ENCODE results near the gene TFRC.
"Not testable (repeated sequence)": the region's sequence is repeated elsewhere in the genome, so short reads cannot be mapped to it uniquely, and the experiment has no call there.

Gene TFRC

DNA sequence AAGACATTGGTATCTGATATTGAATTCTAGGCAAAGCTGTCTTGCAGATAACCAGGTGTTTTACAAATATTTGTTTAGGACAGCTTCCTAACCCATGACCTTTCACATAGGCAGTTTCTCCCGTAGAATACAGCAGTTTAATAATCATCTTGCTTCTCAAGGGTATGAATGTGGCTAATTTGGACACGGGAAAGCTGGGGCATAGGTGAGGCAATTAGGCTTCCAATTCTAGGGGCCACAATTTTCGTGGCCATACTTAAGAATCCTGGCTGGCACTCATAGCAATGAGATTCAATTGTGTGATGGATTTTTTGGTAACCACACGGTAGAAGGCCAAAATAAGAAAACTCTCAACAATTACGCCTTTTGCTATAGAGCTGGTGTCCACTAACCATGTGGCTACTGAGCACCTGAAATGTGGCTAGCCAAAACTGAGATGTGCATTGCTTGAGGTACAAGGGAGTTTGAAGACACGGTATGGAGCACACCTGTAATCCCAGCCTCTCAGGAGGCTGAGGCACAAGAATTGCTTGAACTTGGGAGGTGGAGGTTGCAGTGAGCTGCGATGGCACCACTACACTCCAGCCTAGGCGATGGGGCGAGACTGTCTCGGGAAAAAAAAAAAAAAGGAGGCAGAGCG, 34.4 kb downstream of the TFRC start:
- DNase-seq = no peak

DNA sequence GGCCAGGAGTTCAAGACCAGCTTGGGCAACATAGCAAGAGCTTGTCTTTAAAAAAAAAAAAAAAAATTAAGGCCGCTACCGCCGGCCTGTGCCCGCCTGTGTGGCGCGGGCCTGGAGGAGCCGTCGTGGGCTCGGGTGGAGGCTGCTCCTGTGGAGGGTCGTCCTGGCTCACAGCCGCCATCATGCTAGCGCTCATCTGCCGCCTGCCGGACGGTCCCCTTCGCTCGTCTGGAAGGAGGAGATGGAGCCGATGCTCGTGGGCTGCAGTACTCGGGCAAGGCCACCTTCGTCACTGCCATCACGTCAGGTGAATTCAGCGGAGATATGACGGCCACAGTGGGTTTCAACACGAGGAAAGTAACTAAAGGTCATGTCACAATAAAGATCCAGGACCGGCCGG, 37.4 kb downstream of the TFRC start:
- DNase-seq = no peak

DNA sequence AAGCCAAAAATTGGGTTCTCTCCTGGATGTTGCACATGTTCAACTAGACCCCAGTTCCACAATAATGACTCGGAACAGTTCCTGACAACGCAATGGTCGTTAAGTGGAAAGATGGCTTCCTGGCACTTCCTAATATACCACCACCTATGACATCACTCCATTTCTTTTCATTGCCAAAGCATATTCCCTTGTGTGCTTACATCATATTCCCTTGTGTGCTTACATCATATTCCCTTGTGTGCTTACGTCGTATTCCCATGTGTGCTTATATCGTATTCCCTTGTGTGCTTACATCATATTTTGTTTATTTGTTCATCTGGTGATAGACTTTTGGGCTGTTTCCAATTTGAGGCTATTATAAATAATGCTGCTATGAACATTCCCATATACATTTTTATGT, 39.2 kb downstream of the TFRC start:
- DNase-seq = no peak

DNA sequence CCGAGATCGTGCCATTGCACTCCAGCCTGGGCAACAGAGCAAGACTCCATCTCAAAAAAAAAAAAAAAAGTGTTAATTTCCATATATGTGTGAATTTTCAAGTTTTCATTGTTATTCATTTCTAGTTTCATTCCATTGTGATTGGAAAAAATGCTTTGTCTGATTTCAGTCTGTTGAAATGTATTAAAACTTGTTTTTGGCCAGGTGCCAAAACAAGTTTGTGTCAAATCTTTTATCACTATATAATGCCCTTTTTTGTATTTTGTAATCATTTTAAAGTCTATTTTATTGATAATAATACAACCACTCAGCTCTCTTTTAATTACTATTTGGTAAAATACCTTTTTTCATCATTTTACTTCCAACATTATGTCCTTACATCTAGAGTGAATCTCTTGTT, 42.5 kb downstream of the TFRC start:
- DNase-seq = no peak

DNA sequence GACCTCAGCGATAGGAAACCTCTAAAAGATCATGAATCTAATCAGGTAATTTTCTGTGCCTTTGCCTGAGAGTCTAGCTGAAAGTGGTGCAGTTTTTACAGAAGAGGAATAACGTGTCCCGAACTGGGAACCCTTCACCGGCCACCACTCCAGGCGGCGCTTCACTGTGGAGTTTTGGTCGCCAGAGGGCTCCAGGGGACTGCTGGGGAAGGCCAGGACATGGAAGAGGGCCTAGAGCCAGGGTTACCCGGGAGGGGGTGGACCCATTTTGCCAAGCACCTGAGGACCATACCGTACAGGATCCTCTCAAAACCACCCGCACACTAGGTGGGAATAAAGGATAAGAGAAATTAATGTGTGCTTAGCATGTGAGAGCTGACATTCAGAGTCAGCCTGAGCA, 55.8 kb downstream of the TFRC start:
- DNase-seq = not testable (repeated sequence)

DNA sequence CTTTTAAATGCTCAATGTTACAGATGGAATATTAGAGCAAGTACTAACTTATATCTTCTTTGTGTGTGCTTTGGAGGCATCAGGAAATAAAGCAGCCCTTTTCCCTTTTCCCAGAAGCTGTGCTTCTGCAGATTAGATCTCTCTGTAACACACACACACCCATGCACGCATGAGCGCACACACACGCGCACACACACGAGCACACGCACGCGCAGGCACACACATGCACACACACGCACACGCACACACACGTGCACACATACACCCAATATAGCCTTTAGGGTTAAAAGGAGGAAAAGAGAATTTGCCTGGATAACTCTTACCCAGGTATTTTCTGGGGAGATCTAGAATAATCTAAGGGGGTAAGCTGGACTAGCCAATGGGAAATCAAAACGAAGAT, 56.9 kb downstream of the TFRC start:
- no peak for DNase-seq

DNA sequence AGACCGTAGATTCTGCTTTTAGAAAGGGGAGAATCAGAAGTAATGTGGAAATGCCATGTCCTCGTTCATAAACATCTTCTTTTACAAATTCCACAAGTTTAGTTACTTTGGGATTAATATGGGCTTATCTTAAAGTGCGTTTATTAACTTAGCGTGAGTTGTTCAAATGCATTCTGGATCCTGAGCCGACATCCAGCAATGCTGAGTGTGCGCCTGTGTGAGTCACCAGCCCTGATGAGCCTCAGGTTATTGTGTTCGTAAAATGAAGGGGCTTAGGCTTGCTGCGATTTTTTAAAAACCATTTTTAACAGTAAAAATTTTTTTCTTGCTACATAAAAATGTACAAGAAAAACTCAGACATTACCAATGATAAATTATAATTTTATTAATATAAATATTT, 57.9 kb downstream of the TFRC start:
- no peak for DNase-seq

DNA sequence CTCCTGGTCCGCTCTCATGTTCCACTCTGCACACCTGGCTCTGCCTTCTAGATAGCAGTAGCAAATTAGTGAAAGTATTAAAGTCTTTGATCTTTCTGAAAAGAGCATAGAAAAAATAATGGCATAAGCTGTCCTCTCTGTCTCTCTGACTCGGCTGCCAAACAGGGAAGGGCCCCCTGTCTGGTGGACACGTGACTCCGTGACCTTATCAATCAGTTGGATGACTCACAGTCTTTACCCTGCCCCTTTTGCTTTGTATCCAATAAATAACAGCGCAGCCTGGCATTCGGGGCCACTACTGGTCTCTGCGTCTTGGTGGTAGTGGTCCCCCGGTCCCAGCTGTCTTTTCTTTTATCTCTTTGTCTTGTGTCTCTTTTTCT, 59.4 kb downstream of the TFRC start:
- DNase-seq = not testable (repeated sequence)

DNA sequence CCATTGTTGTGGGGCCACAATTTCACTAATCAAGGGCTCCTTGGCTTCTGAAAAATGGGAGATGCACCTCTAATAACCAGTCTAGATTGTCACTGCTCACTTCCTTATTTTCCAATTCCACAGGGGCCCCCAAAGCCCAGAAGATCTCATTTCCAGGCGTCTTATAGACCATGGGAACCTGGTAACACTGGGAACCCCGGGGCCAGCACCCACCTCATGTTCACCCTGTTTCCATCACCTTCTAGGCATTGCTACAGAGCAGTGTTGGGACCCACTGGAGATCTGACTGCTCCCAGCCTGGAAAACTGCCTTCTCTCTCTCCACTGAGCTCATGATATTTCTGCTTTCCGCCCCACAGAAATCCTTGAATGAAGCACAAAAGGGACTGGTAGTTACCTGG, 61.5 kb downstream of the TFRC start:
- DNase-seq = no peak

DNA sequence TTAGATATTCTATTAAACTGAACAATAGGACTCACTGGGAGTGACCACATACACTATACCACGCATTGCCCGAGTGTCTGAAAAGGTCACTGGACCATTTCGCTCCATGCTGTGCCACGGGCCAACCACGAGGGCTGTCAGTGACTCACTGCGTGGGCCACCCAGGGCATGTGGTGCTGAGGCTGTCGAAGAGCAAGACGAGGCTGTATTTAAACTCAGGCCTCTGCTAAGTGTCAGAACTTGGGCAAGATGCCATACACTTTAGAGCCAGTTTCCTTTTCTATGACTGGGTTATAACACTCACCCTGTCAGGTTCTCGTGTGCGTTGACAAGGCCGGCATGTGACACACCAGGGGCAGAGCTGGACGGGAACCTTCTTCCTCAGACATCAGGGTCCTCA, 62.3 kb downstream of the TFRC start:
- not testable (repeated sequence) for DNase-seq

DNA sequence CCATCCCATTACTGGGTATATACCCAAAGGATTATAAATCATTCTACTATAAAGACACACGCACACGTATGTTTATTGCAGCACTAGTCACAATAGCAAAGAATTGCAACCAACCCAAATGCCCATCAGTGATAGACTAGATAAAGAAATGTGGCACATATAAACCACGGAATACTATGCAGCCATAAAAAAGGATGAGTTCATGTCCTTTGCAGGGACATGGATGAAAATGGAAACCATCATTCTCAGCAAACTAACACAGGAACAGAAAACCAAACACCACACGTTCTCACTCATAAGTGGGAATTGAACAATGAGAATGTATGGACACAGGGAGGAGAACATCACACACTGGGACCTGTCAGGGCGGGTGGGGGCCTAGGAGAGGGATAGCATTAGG, 63.7 kb downstream of the TFRC start:
- not testable (repeated sequence) for DNase-seq

DNA sequence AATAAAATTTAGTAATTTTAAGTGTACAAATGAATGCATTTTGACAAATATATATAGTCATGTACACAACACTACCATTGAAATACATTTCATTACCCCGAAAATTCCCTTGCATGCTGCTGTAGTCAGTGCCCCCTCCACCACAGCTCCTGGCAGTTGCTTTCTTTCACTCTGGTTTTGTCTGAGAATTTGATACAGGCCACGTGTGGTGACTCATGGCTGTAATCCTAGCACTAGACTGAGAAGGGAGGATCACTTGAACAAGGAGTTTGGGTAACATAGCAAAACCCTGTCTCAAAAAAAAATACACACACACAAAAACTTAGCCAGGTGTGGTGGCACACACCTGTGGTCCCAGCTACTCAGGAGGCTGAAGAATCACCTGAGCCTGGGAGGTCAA, 65.4 kb downstream of the TFRC start:
- no peak for DNase-seq

DNA sequence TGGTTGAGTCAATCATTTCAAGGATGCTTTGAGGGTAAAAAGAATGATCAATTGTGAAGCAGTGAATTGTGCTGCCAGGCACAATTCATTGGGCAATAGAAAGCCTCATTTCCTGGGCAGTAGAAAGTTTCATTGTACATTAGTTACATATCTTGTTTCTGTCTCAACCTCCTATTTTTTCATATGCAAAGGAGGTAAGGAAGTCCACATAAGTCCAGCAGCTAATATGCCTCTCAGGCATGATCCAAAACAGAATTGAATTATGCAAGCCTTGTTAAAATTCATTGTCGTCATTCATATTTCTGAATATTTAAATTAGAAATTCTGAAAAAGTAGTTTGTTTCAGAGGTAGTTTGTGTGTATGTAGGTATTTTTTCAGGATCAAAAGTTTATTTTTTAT, 65.8 kb downstream of the TFRC start:
- no peak for DNase-seq

DNA sequence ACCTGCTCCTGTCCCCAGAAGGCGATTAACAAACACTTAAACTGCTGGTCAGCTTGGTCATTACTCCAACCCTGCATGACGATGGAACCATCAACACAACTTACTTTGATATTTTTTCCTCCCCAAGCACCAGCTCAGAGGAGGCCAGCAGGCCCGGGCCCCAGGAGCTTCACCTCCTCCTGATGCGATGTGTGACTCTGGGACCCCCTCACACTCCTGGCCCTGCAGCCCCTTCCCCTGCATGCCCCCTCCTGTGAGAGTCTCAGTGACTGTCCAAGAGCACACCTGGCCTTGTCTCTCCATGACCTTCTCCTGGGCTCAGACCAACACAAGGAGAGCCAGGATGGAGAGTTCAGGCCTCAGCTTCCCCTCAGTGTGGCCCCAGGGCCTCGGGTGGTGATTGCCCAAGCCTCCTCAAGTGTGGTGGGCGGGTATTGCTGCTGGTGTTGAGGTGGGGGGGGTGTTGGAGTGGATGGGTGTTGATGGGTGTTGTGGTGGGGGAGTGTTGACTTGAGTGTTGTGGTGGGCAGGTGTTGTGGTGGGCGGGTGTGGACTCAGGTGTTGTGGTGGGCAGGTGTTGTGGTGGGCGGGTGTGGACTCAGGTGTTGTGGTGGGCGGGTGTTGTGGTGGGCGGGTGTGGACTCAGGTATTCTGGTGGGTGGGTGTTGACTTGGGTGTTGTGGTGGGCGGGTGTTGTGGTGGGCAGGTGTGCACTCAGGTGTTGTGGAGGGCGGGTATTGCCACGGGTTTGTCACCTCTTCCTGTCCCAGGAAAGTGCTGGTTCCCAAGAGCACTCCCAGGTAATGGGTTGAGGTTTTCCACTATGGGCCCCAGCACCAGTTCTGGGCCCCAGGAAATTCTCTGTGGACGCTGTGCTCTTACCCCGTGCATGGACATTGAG, 68.1 kb downstream of the TFRC start:
- DNase-seq = no peak

DNA sequence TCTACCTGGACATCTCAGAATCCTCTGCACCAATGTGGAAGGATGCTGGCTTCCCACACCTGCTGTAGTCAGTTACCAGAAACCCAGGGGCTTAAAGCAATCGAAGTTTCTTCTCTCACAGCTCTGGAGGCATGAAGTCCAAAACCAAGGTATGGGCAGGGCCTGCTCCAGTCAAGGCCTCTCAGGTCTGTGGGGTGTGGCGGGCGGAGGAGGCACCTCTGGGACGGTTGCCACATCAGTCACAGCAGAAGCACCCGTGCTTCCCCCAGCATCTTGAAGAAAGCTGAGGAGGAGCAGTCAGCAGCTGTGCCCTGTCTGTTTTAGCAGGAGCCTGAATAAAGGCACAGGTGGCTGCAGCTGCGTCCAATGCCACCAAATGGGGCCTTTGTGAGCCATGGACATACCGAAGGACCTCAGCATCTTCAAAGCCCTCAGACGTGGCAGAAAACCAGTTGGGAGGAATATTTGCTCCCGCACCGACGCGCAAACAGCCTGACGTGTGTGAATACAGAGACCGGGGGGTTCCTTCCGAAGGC, 68.9 kb downstream of the TFRC start:
- no peak for DNase-seq

DNA sequence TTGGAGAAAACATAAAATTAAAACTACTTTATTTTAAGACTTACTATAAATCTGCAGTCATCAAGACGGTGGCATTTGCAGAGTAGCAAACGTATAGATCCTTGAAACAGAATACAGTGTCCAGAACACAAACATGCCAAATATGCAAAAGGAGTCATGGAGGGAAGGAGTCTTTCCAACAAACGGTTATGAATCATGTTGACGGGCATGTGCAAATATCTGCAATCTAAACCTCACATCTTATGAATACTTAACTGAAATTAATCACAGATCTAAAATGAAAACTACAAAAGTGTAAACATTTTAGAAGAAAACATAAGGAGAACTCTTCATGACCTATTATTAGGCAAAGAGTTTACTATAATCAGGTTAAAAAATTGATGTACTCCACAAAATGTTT, 69.4 kb downstream of the TFRC start:
- DNase-seq = no peak

DNA sequence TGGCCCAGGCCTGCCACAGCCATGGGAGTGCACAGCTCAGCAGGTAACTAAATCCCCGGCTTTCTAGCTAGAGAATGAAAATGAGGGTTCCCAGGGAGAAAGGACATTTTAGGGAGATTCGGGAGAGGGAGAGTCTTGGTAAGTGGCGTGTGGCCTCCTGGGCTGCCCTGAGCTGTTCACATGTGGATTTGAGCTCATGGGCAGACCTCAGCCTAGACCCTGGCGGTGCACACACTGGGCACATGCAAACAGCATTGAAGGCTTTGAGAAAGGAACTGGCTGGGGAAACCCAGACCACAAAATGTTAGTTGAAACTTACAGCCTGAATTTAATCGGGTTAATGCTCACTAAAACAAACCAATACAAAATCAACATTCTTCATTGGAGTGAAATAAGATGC, 72.4 kb downstream of the TFRC start:
- DNase-seq = no peak

DNA sequence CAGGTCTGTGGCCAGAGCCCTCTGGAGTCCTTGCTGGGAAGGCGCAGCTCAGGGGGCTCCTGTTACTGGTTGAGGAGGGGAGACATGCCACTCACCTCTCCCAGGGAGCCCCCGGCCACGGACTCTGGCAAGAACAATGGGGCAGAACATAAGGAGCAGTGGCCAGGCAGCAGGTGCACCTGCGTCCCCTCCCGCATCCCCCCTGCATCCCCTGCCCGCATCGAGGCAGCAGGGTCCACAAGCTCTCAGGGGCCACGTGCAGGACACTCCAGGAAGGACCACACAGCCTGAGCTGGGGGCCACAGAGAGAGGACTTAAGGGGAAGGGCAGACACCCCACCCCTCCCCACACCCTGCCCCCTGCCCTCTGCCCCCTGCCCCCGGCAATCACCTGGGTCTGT, 73.0 kb downstream of the TFRC start:
- no peak for DNase-seq

DNA sequence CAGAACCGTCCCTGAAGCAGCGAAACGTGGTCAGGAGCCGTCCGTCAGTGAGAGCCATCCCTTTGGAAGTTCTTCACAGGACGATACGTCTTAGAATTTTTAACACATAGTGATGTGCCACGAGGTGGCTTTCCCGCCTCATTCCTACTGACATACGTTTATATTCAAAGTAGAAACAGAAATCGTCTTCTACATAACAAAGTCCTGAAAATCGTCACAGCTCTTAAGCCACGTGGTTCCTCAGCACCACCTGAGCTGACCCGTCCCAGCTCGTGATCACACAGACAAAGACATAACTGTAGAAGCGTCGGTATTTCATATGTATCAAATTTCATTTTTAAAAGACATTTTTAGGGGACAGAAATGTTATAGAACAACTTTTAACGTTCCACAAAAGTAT, 73.5 kb downstream of the TFRC start:
- no peak for DNase-seq

DNA sequence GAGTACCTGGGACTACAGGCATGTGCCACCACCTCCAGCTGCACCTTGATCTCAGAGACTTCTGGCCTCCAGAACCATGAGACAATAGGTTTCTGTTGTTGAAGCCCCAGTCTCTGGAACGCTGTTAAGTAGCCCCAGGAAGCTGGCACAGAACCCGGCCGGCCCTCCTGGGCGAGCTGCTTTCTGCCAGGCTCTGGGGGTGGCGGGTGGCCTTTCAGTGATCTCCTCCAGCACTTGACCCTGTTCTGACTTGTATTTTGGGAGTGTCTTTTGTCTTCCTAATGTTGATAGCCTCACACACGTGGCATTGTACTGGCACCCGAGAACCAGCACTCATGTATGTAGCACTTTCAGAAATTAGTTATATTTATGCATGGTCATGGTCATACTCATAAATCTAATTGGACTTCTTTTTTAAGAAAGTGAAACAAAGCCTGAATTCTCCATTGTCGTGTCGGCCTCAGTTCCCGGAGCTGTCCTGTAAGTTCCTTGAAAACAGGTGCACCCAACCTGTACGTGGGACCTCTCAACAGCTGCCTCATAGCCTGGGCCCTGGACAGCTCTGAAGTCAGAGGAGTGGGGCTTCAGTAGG, 74.0 kb downstream of the TFRC start:
- DNase-seq = no peak

DNA sequence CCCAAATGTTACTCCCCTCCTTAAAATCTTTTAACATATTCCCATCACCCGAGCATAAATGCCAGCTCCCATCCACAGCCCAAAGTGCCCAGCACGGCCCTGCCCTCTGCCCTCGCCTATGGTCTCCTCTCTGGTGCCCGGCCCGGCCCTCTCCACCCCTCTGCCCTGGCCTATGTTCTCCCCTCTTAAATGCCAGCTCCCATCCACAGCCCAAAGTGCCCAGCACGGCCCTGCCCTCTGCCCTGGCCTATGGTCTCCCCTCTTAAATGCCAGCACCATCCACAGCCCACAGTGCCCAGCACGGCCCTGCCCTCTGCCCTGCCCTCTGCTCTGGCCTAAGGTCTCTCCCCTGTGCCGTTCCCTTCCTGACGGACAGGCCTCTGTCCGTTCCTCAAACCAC, 76.6 kb downstream of the TFRC start:
- not testable (repeated sequence) for DNase-seq

DNA sequence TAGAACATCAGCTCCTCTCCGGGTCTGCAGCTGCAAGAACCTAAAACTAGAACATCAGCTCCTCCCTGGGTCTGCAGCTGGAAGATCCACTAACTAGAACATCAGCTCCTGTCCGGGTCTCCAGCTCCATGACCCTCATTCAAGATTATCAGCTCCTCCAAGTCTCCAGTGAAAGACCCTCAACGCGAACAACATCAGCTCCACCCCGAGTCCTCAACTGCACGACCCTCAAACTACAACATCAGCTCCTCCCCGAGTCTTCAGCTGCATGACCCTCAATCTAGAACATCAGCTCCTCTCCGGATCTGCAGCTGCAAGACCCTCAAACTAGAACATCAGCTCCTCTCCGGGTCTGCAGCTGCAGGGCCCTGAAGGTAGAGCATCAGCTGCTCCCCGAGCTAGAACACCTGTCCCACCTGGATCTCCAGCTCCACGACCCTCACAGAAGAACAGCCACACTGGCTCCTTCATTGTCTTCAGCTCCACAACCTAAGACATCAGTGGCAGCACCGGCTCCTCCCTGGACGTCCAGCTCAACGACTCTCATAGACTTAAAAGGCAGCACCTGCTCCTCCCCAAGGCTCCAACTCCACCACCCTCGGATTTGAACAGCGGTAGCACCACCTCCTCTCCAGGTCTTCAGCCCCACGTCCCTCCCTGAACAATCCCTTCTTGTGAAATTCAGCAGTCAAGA, 77.4 kb downstream of the TFRC start:
- not testable (repeated sequence) for DNase-seq

DNA sequence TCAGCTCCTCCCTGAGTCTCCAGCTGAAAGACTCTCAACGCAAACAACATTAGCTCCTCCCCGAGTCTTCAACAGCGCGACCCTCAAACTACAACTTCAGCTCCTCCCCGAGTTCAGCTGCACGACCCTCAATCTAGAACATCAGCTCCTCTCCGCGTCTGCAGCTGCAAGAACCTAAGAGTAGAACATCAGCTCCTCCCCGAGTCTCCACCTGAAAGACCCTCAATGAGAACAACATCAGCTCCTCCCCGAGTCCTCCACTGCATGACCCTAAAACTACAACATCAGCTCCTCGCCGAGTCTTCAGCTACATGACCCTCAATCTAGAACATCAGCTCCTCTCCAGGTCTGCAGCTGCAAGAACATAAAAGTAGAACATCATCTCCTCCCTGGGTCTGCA, 78.3 kb downstream of the TFRC start:
- no peak for DNase-seq
